Mesenchymal stem cell (in vitro differentiated cells and primary cell): ENCODE results near the gene PLA2G1B.
A peak's percentile ranks its signal among the peaks of the same experiment; 100 is the strongest.

ENCODE experiments used
- DNase-seq: peaks from one replicate; pipeline ENCODE4 v3.0.0-alpha.2; 2013
- H2AFZ ChIP-seq: one replicate; pipeline ENCODE4 v1.6.1; 2013; ENCODE audit warnings: low read depth, mild to moderate bottlenecking, control low read depth, inconsistent platforms, low read length, moderate library complexity
- H2AK5ac ChIP-seq: 2 replicates; pipeline ENCODE4 v1.6.1; 2013; ENCODE audit warnings: low read length, moderate library complexity, mild to moderate bottlenecking, inconsistent platforms; ENCODE audit not compliant: severe bottlenecking
- H2BK120ac ChIP-seq: one replicate; pipeline ENCODE4 v1.6.1; 2013; ENCODE audit warnings: low read depth, mild to moderate bottlenecking, inconsistent platforms, low read length, moderate library complexity
- H2BK12ac ChIP-seq, 2 experiments: one replicate each; pipeline ENCODE4 v1.6.1; 2013; ENCODE audit warnings: inconsistent platforms in 2 of 2, low read length in 2 of 2, mild to moderate bottlenecking in 2 of 2, moderate library complexity in 2 of 2, control low read depth in 1 of 2
- H2BK15ac ChIP-seq: one replicate; pipeline ENCODE4 v1.6.1; 2013; ENCODE audit warnings: mild to moderate bottlenecking, low read depth, inconsistent platforms; ENCODE audit not compliant: poor library complexity, severe bottlenecking
- H2BK5ac ChIP-seq: 2 replicates; pipeline ENCODE4 v1.6.1; 2013; ENCODE audit warnings: low read depth, mild to moderate bottlenecking, low read length, control low read depth, inconsistent platforms; ENCODE audit not compliant: poor library complexity, severe bottlenecking
- H3K14ac ChIP-seq, 2 experiments: one replicate each; pipeline ENCODE4 v1.6.1; 2013; ENCODE audit warnings: inconsistent platforms in 2 of 2, low read length in 2 of 2, control low read depth in 1 of 2, mild to moderate bottlenecking in 1 of 2, moderate library complexity in 1 of 2
- H3K18ac ChIP-seq, 2 experiments: one replicate each; pipeline ENCODE4 v1.6.1; 2013; ENCODE audit warnings: inconsistent platforms in 2 of 2, low read length in 2 of 2, control low read depth in 1 of 2, low read depth in 1 of 2, mild to moderate bottlenecking in 1 of 2
- H3K23ac ChIP-seq, 2 experiments: one replicate each; pipeline ENCODE4 v1.6.1; 2013; ENCODE audit warnings: inconsistent platforms in 2 of 2, low read length in 2 of 2, mild to moderate bottlenecking in 2 of 2, moderate library complexity in 2 of 2, control low read depth in 1 of 2
- H3K27ac ChIP-seq: 2 replicates; pipeline ENCODE4 v1.5.1; 2013; ENCODE audit warnings: mild to moderate bottlenecking, moderate library complexity, low read length, control low read depth, inconsistent platforms; ENCODE audit not compliant: poor library complexity, severe bottlenecking
- H3K27me3 ChIP-seq, 2 experiments: 2 replicates each; pipeline versions ENCODE4 v1.6.1 to v1.7.0; 2013; ENCODE audit warnings: low read length in 2 of 2, mild to moderate bottlenecking in 2 of 2, moderate library complexity in 2 of 2, control low read depth in 1 of 2, inconsistent platforms in 1 of 2; ENCODE audit not compliant: control insufficient read depth in 1 of 2, insufficient read depth in 1 of 2
- H3K36me3 ChIP-seq, 2 experiments: 2 replicates each; pipeline versions ENCODE4 v1.6.1 to v1.7.0; 2013; ENCODE audit warnings: low read length in 2 of 2, control low read depth in 1 of 2, inconsistent platforms in 1 of 2, low read depth in 1 of 2, mild to moderate bottlenecking in 1 of 2; ENCODE audit not compliant: insufficient read depth in 2 of 2, control insufficient read depth in 1 of 2
- H3K4ac ChIP-seq, 2 experiments: one replicate each; pipeline ENCODE4 v1.6.1; 2013; ENCODE audit warnings: inconsistent platforms in 2 of 2, low read length in 2 of 2, mild to moderate bottlenecking in 2 of 2, moderate library complexity in 2 of 2, control low read depth in 1 of 2, low read depth in 1 of 2
- H3K4me1 ChIP-seq: 2 replicates; pipeline ENCODE4 v1.6.1; 2013; ENCODE audit warnings: low read depth, low read length, control low read depth; ENCODE audit not compliant: control insufficient read depth, insufficient read depth
- H3K4me2 ChIP-seq: 2 replicates; pipeline ENCODE4 v1.6.1; 2013; ENCODE audit warnings: low read length, mild to moderate bottlenecking, inconsistent platforms; ENCODE audit not compliant: poor library complexity, severe bottlenecking
- H3K4me3 ChIP-seq, 2 experiments: 2 replicates each; pipeline versions ENCODE4 v1.5.1 to v1.7.0; 2013; ENCODE audit warnings: low read length in 2 of 2, mild to moderate bottlenecking in 2 of 2, control low read depth in 1 of 2, low read depth in 1 of 2; ENCODE audit not compliant: insufficient read depth in 1 of 2
- H3K79me1 ChIP-seq: replicated peaks from 2 replicates; pipeline ENCODE4 v1.6.1; 2013; ENCODE audit warnings: mild to moderate bottlenecking, control low read depth, low read length, inconsistent platforms; ENCODE audit not compliant: poor library complexity, severe bottlenecking
- H3K9ac ChIP-seq: 2 replicates; pipeline ENCODE4 v1.7.0; 2013; ENCODE audit warnings: mild to moderate bottlenecking, low read length, moderate library complexity
- H3K9me3 ChIP-seq: 2 replicates; pipeline ENCODE4 v1.7.0; 2013; ENCODE audit warnings: mild to moderate bottlenecking, low read length; ENCODE audit not compliant: control insufficient read depth
- H4K8ac ChIP-seq: one replicate; pipeline ENCODE4 v1.6.1; 2013; ENCODE audit warnings: inconsistent platforms, mild to moderate bottlenecking, low read length, moderate library complexity
- H4K91ac ChIP-seq: one replicate; pipeline ENCODE4 v1.6.1; 2013; ENCODE audit warnings: mild to moderate bottlenecking, low read length, inconsistent platforms
- WGBS: methylation state at CpG from one replicate; pipeline ENCODE4 v1.1.7; 2013; ENCODE audit warnings: mixed read lengths; 5-methylcytosine and 5-hydroxymethylcytosine counted together

Gene PLA2G1B

DNA sequence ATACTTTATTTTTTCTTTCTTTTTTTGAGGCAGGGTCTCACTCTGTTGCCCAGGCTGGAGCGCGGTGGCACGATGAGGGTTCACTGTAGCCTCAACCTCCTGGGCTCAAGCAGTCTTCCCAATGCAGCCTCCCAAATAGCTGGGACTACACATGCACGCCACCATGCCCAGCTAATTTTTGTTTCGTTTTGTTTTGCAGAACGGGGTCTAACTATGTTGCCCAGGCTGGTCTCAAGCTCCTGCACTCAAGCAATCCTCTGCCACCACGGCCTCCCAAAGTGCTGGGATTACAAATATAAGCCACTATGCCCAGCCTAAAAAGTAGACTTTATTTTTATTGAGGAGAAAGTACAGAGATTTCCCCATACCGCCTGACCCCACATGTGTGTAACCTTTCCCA, 46.1 kb upstream of the PLA2G1B start:
- H2AK5ac ChIP-seq, result no peak overlapping the region
- no peak overlapping the region for H3K4me2 ChIP-seq
- H4K91ac ChIP-seq, result no peak overlapping the region
- no peaks in the 10 kb centered on the region for H3K9me3 ChIP-seq
- H3K36me3 ChIP-seq, result no peaks in the 10 kb centered on the region
- H3K4ac ChIP-seq, result no peak overlapping the region
- peaks cover 5% of the 10 kb centered on the region for H3K4me1 ChIP-seq
- no peaks in the 10 kb centered on the region for H3K79me1 ChIP-seq
- H2BK12ac ChIP-seq, result no peak overlapping the region
- no peak overlapping the region for H2BK15ac ChIP-seq
- H3K9ac ChIP-seq, result no peak overlapping the region
- H2BK5ac ChIP-seq, result no peak overlapping the region
- H2BK120ac ChIP-seq, result no peak overlapping the region
- no peak for DNase-seq
- H3K27me3 ChIP-seq, result peaks cover 62 to 80% of the 10 kb centered on the region in 2 experiments
- H3K4me3 ChIP-seq, result no peak overlapping the region
- no peak overlapping the region for H3K27ac ChIP-seq
- 86% methylated on average over 8 of the region's 8 CpGs for WGBS
- H2AFZ ChIP-seq, result no peak overlapping the region
- H3K23ac ChIP-seq, result no peak overlapping the region
- no peak overlapping the region for H4K8ac ChIP-seq
- no peak overlapping the region for H3K18ac ChIP-seq
- no peak overlapping the region for H3K14ac ChIP-seq

DNA sequence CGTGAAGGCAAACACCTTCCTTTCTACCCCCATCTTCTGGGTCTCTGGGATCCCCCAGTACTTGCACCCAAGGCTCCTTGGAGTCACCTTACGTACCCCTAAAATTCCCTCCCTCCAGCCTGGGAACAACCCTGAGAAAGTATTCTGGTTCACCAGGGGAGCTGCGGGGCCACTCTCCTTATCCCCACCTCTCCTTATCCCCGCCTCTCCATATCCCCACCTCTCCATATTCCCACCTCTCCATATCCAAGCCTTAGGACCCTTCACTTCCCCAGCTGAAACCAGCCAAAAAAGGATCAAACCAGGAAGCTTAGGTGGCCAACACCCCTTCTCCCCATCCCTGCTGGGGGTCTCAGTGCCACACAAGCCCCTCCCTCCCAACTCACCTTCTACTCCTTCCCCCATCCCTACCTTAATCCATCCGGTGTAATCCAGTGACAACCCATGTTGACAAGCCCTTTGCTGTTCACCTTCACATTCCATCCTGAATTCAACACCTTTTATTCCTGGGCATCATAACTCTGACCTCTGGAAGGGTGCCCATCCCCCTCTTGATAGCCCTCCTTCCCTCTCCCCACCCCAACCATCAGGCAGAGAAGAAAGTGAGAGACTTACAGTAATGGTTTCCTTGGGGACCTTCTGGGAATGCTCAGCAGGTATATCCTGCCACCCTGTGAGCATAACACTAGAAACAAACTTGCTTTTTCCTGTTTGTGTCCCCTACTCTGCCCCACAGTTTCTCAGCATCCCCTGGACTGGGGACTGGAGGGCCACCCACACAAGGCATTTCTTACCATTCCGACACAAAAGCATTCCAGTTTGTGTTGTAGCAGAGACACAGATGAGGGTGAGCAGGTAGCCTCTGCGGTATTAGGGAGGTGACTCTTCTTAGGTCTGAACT, 43.0 kb upstream of the PLA2G1B start:
- DNase-seq, result no peak
- H3K9ac ChIP-seq, result no peak overlapping the region
- no peak overlapping the region for H4K91ac ChIP-seq
- 17% methylated on average over 7 of the region's 7 CpGs for WGBS
- no peak overlapping the region for H2BK15ac ChIP-seq
- H3K4me3 ChIP-seq, result no peak overlapping the region
- no peaks in the 10 kb centered on the region for H3K9me3 ChIP-seq
- no peak overlapping the region for H2AK5ac ChIP-seq
- H2BK5ac ChIP-seq, result no peak overlapping the region
- peak overlapping the region in 1 of 2 experiments; percentile 70 for H3K23ac ChIP-seq
- no peak overlapping the region for H2AFZ ChIP-seq
- H3K27me3 ChIP-seq, result peaks cover 75 to 79% of the 10 kb centered on the region in 2 experiments
- H4K8ac ChIP-seq, result no peak overlapping the region
- no peak overlapping the region for H3K14ac ChIP-seq
- H3K4me2 ChIP-seq, result no peak overlapping the region
- no peak overlapping the region for H3K27ac ChIP-seq
- no peak overlapping the region for H2BK12ac ChIP-seq
- no peak overlapping the region for H3K4ac ChIP-seq
- peaks cover 15% of the 10 kb centered on the region for H3K4me1 ChIP-seq
- no peaks in the 10 kb centered on the region for H3K79me1 ChIP-seq
- H2BK120ac ChIP-seq, result no peak overlapping the region
- no peak overlapping the region for H3K18ac ChIP-seq
- no peaks in the 10 kb centered on the region for H3K36me3 ChIP-seq

DNA sequence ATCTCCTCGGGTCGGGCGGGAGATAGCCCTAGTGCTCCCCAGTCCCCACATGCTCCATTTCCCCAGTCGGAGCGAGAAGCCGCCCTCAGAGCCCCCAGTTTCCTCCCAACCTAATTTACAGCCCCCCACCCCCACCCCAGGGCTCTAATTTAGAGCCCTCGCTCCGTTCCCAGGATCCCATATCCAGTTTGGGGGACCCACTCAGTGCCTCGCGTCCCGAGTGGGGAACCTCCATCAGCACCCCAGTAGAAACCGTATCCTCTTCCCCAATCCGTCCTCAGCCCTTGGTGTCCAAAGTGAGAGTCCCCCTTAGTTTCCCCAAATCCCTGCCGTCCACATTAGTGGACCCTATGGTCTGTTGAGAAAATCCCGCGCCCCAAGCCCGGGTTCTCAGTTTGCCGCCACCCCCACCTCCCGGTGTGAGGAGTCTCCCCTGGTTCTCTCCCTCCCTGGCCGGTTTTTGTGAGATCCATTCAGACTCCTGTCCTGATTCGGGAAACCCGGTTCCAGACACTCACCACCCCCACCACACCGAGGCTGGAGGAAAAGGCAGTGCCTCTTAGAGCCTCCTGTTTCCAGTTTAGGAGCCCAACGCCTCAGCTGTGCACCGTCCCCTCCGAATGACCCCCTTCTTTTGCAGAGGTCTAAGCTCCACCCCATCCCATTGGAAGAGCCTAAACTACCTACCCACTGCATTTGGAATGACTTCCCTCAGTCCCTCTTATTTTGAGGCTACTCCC, 42.2 kb upstream of the PLA2G1B start:
- Histone ChIP-seq H3K9ac (no peak overlapping the region), H2BK15ac (no peak overlapping the region), H2AK5ac (no peak overlapping the region), H3K79me1 (no peaks in the 10 kb centered on the region), H2AFZ (no peak overlapping the region), H2BK12ac (no peak overlapping the region), H3K18ac (no peak overlapping the region), H3K14ac (no peak overlapping the region), H3K4me2 (peak overlapping the region; percentile 79), H4K8ac (no peak overlapping the region), H3K27ac (no peak overlapping the region), H3K9me3 (no peaks in the 10 kb centered on the region), H3K27me3 (peaks cover 68 to 77% of the 10 kb centered on the region in 2 experiments), H3K23ac (peak overlapping the region in 1 of 2 experiments; percentile 70), H4K91ac (no peak overlapping the region), H3K4ac (no peak overlapping the region), H3K4me1 (peaks cover 15% of the 10 kb centered on the region), H3K4me3 (no peak overlapping the region), H2BK120ac (no peak overlapping the region), H3K36me3 (no peaks in the 10 kb centered on the region), H2BK5ac (no peak overlapping the region)
- DNase-seq, result no peak
- WGBS, result 3% methylated on average over 26 of the region's 26 CpGs
